ENCODE results near the gene PPP6C.

Gene PPP6C

GRCh38 chr9:125183054-125183453 is 6.5 kb downstream of the PPP6C start:
- TF ChIP-seq TCF12 (IDR thresholded peaks at IDR 0.05; ENCODE audit: low read depth): no peak
- TF ChIP-seq TAF1 (IDR thresholded peaks at IDR 0.05; ENCODE audit: low read depth): no peak
- TF ChIP-seq ZBTB7A (IDR thresholded peaks at IDR 0.05; ENCODE audit: low read depth): no peak
- no peak for TF ChIP-seq CREB1 (IDR thresholded peaks at IDR 0.05; ENCODE audit: low read depth)
- TF ChIP-seq EP300 (IDR thresholded peaks at IDR 0.05; ENCODE audit: borderline replicate concordance): no peak
- TF ChIP-seq REST (IDR thresholded peaks at IDR 0.05; ENCODE audit: low read depth): no peak
- TF ChIP-seq NFIC (IDR thresholded peaks at IDR 0.05): no peak
- no peak for TF ChIP-seq MAX (IDR thresholded peaks at IDR 0.05)
- no peak for TF ChIP-seq CEBPB (IDR thresholded peaks at IDR 0.05)
- TF ChIP-seq EGR1 (IDR thresholded peaks at IDR 0.05): no peak
- TF ChIP-seq USF1 (IDR thresholded peaks at IDR 0.05): no peak
- no peak for TF ChIP-seq YY1 (IDR thresholded peaks at IDR 0.05; ENCODE audit: low read depth)
- no peak for TF ChIP-seq FOXM1 (IDR thresholded peaks at IDR 0.05; ENCODE audit: borderline replicate concordance, low read depth)

GRCh38 chr9:125180876-125181275 is 8.7 kb downstream of the PPP6C start:
- no peak for TF ChIP-seq TEAD4 (IDR thresholded peaks at IDR 0.05)

- TF ChIP-seq EP300 (IDR thresholded peaks at IDR 0.05; ENCODE audit: borderline replicate concordance) (no peak), NFIC (IDR thresholded peaks at IDR 0.05) (no peak), TAF1 (IDR thresholded peaks at IDR 0.05; ENCODE audit: low read depth) (no peak), ZBTB7A (IDR thresholded peaks at IDR 0.05; ENCODE audit: low read depth) (no peak), MAX (IDR thresholded peaks at IDR 0.05) (no peak), RAD21 (IDR thresholded peaks at IDR 0.05; ENCODE audit: low read depth) (no peak), EGR1 (IDR thresholded peaks at IDR 0.05) (no peak), YY1 (IDR thresholded peaks at IDR 0.05; ENCODE audit: low read depth) (no peak), CREB1 (IDR thresholded peaks at IDR 0.05; ENCODE audit: low read depth) (no peak), FOXM1 (IDR thresholded peaks at IDR 0.05; ENCODE audit: borderline replicate concordance, low read depth) (no peak), TCF12 (IDR thresholded peaks at IDR 0.05; ENCODE audit: low read depth) (no peak)
These were observed 11.7 kb downstream of the PPP6C start for GRCh38 chr9:125177888-125178287.

- TF ChIP-seq USF1 (IDR thresholded peaks at IDR 0.05): no peak
- no peak for TF ChIP-seq EGR1 (IDR thresholded peaks at IDR 0.05)
- no peak for TF ChIP-seq NFIC (IDR thresholded peaks at IDR 0.05)
- no peak for TF ChIP-seq YY1 (IDR thresholded peaks at IDR 0.05; ENCODE audit: low read depth)
- TF ChIP-seq TAF1 (IDR thresholded peaks at IDR 0.05; ENCODE audit: low read depth): no peak
- TF ChIP-seq ZBTB7A (IDR thresholded peaks at IDR 0.05; ENCODE audit: low read depth): no peak
- no peak for TF ChIP-seq FOXM1 (IDR thresholded peaks at IDR 0.05; ENCODE audit: borderline replicate concordance, low read depth)
These were observed 13.0 kb downstream of the PPP6C start for GRCh38 chr9:125176636-125177035.

GRCh38 chr9:125172031-125172755 is 17.4 kb downstream of the PPP6C start:
- TF ChIP-seq TEAD4 (IDR thresholded peaks at IDR 0.05): no peak
- no peak for TF ChIP-seq CREB1 (IDR thresholded peaks at IDR 0.05; ENCODE audit: low read depth)
- TF ChIP-seq MAX (IDR thresholded peaks at IDR 0.05): no peak
- TF ChIP-seq FOXM1 (IDR thresholded peaks at IDR 0.05; ENCODE audit: borderline replicate concordance, low read depth): no peak
- no peak for TF ChIP-seq EGR1 (IDR thresholded peaks at IDR 0.05)
- no peak for TF ChIP-seq USF1 (IDR thresholded peaks at IDR 0.05)
- no peak for TF ChIP-seq CEBPB (IDR thresholded peaks at IDR 0.05)
- TF ChIP-seq EP300 (IDR thresholded peaks at IDR 0.05; ENCODE audit: borderline replicate concordance): no peak
- TF ChIP-seq TCF12 (IDR thresholded peaks at IDR 0.05; ENCODE audit: low read depth): no peak
- no peak for TF ChIP-seq NFIC (IDR thresholded peaks at IDR 0.05)
- TF ChIP-seq RAD21 (IDR thresholded peaks at IDR 0.05; ENCODE audit: low read depth): no peak
- no peak for TF ChIP-seq REST (IDR thresholded peaks at IDR 0.05; ENCODE audit: low read depth)
- TF ChIP-seq ZBTB7A (IDR thresholded peaks at IDR 0.05; ENCODE audit: low read depth): no peak
- no peak for TF ChIP-seq YY1 (IDR thresholded peaks at IDR 0.05; ENCODE audit: low read depth)
- no peak for TF ChIP-seq TAF1 (IDR thresholded peaks at IDR 0.05; ENCODE audit: low read depth)

All from Ishikawa (cell line).